ENCODE measurements around the gene FN1.

Gene FN1

DNA sequence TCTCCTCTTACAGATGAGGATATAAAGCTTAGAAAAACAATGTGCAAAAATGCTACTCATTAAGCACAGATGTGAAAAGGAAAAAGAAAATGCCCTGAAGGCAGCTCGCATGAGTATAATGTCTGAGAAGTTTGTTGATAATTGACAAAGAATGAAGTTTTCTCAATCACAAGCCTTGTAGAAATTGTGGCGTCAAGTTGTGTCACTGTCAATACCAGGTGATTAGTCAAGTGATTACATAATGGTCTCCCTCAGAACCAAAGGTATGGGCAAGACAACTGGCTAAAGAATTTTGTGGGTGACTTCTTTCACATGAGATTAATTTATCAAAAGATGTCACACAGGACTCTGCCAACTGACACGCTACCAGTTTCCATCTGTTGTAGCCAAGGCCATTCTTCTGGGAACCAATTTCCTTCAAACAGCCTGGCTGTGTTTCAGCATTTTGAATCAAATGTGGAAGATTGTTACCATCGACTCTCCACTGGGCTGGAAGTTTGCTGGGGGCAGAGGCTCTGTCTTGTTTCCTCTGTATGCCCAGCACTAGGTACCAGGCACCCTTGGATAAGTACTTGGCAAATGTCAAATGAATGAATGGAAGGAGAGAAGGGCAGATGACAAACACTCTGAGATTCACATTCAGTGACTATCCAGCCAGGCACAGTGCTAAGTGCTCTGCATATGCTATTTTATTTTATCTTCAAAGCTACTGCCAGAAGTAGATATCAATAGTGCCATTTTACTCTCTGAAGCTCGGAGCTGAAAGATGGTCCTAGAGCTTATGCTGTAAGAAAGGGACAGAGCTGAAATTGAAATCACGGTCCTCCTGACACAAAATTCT lies 5.9 kb upstream of the FN1 start:
- DNase-seq: no peak

DNA sequence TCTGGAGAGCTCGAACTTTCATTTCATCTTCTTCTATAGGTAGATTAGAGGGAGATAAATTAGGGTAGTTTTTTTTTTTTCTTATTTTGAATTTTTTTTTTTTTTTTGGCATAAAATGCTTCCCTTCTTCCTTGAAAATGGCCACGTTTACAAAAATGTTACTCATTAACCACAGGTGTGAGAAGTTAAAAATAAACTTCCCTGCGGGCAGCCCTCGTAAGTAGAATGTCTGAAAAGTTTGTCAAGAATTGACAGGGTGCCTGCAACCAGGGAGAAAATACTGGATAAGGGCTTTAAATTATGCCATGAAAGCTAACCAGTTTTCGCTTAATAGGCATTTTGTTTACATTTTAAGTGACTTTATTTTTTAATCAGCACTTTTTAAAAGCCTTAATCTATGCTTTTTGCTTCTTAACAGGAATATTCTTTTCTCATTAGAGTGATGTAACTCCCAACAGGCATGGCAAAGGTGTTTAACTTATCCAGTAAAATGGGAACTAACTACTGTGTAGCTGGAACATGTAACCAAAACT lies 4.2 kb upstream of the FN1 start:
- DNase-seq: no peak

DNA sequence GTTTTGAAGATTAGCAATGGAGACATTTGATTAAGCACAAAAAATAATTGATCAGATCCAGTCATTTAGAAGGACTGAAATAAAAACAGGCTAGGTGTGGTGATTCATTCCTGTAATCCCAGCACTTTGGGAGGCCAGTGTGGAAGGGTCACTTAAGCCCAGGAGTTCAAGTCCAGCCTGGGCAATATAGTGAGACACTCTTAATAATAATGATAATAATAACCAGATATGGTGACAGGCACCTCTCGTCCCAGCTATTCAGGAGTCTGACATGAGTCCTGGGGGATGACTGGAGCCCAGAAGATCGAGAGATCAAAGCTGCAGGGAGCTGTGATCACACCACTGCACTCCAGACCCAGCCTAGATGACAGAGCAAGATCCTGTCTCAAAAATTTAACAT lies 3.5 kb upstream of the FN1 start:
- no peak for DNase-seq

DNA sequence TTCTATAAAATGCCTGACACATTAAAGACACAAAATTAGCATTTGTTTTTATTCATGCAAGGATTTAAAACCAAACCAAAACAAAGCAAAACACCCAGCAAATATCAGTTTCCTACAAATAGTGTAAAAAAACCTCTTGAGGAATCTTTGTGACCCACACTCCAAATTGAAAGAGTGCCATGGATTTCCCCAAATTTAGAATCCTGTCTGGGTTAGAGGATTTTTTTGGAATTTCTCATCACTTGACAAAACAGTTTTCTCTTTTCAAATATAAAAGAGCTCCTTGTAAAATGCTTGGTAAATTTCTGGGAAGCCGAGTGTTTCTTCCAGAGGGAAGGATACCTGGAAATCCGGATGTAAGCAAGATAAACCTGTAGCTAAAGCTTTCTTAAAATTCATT lies 1.7 kb upstream of the FN1 start:
- DNase-seq: no peak

DNA sequence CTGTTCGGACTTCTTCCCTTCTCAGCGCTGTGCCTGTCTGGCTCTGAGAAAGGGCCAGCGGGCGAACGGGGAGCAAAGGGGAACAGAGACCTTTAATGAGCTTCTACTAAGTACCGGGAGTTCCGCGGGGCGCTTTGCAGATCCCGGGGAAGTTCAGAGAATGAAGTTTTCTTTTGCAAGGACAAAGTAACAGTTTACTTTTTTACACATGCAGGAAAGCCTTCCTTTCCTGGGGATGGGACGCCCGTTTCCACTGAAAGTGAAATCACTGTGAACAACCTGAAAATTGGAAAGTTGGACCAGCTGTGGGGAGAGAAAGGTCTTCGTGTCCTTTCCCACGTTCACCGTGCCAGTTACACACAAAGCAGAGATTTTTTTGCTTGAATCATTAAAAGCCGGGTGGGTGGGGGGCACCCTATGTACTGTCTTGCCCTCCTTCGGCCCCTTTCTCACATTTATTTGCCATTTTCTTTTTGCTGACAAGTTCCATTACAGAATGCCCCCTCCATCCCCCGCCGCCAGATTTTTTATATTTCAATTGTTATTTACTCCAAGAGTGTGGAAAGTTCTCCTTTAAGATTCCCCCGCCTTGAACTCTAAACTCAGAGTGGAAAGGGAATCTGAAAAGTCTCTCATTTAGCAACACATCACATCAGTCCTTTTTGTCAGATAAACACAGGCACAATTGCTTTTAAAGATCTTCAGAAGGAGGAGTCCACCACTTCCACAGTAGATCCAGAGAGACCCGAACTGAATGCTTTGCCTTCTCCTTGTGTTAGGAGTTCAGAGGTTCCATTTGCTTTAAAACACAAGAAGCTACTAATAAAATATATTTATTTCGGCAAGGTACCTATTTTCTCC lies 1.1 kb upstream of the FN1 start:
- DNase-seq: no peak

DNA sequence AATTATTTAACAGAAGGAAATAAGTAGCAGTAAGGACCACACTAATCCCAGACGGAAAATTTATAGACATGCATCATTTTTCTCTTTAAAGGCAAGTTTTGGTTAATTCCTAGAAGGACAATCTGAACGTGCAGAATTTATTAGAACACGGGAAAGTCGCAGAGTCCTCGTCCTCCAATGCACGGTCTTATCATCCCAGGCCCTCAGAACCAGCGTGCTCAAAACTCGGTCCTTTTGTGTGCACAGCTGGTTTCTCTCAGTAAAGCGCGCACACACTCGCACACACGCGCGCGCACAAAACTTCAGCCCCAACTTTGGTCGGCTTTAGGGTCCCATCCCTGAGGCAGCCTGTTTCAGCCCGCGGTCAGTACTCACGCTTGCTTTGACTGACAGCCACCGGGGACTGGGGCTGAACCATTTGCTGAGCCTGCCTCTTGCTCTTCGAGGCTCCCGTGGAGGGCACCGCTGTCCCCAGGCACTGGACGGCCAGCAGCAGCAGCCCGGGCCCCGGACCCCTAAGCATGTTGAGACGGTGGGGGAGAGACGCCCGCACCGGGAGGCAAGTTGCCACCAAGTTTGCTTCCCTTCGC lies 493 bp downstream of the FN1 start:
- no peak for DNase-seq

DNA sequence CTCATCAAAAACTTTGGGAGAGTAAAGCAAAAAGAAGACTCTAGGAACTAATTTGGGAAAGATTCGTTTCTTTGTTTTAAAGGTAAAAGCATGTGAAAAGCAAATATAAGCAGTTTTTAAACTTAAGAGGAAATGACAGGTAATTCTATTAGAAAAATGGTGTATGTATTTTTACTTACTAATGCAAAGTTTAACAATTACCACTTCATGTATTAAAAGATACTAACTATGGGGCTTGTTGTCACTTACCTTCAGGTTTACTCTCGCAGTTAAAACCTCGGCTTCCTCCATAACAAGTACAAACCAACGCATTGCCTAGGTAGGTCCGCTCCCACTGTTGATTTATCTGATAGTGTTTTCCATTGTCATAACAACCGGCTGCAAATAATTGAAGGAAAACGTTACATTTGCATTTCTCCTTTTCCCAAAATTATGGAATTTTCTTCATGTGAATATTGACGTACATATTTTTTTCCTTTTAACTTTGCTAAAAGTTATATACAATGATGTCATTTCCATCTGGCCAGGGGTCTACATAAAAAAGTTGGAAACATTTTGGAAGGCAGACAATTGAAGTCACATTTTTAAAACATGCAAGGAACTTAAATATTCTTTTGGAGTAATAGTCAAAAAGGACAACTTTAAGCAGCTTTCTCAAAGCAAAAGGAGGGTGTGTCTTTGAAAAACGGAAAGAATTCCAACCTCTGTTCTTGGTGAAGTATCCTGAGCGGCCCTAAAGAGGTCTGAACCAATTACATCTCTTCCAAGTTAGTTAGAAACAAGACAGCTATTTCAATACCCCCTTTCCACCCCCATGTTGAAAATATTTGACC lies 1.2 kb downstream of the FN1 start:
- no peak for DNase-seq

DNA sequence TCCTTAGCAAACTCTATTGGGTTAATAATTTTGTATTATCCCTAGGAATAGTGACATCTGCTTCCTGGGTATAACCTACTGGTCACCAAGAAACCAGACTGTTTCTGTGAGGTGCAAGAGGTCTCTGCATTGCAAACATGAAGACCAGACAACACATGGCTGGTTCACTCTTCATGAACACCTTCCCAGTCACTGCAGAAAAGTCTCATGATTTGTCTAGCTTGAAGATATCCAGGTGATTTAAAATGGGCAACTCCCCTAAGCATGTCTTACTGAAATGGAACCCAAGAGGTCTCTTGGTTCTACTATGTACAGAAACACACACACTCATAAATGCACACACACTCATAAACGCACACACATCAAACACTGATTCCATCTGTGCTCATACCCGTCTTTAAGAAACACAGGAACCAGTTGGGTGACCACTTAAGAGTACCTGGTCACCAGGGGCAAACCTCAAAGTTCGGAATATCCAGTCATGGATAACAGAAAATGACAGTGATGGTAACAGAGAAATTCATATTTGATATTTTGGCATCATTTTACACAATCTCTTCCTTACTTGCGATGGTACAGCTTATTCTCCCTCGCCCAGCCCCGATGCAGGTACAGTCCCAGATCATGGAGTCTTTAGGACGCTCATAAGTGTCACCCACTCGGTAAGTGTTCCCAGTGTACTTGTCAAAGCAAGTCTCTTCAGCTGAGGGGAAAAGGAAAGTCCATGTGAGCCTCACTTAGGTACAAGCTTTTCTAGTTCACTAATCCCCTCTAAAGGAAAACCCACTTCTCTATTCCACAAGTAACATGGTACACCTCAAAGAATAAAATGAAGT lies 2.9 kb downstream of the FN1 start:
- DNase-seq: no peak

DNA sequence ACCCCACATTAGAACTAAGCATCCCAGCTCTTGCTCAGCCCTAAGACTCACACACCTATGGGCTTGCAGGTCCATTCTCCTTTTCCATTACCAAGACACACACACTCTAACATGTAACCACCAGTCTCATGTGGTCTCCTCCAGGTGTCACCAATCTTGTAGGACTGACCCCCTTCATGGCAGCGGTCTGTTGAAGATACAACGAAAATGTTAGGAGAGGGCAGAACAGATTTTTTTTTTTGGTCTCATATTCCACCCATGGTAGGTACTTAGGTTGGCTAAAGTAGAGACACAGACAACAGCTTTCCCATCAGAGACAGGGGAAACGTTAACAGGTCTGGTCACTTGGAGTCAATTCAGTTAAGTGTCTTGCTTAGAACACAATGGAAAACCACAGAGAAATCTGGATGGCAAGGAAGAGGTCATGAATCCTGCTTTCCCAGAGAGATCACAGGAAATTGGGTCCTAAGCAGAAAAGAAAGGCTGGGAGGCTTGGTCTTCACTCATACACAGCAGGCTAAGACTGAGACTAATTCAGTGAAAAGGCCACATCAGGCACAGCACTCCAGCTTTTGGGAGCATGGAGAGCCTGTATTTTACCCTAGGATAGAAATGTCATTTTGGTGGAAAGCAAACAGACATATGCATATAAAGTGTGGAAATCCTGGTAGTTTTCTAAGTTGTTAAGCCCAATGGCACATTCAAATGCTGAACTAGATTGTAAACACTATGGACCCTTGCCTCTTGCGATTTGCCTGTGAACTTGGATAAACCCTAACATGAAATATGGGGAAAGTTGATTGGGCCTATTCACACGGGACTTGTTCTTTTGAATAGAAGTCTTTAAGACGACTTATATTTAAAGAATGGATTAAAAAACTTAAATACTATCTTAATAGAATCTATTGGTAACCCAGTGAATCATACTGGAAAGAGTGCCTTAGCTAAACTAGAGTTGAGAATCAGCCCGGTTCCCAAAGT lies 3.8 kb downstream of the FN1 start:
- no peak for DNase-seq

DNA sequence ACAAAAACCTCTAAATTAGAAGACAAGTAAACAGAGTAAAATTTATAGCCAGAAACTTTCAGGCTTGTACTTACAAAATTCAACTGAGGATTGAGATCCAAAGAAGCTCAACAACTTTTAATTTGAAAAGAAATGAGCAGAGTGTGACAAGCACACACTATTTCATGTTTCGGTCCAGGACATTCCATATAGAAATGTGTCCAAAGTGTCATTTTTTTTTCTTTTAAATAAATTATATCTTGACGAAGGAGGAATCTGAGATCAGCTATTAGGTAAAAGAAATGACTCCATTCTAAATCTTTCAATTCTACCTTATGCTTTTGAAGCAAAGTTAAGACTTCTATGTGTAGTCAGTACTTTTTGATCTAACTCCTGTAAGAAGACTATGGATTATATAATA lies 4.6 kb downstream of the FN1 start:
- no peak for DNase-seq

DNA sequence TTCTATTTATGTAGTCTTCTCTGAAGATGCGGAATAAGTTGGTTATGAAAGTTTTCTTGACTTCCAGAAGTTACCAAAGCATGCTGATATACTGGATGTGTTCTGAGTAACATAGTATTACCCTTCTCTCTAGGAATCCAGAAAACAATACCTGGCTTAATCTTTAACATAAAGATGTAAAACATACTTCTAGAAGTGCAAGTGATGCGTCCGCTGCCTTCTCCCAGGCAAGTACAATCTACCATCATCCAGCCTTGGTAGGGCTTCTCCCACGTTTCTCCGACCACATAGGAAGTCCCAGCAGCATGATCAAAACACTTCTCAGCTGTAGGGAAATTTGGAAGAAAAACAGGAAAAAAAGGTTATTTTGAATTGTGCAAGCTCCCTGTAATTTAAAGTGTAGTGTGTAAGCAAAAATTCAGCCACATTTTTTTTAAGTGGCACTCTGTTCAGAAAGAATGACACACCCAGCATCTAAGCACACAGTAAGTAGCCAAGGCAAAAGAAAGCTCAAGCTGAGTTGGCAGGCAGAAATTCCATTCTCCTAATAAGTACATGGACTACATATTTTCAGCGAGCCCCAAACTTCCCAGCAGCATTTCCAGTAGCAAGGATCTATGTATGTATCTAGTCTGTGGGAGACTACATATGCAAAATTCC lies 5.2 kb downstream of the FN1 start:
- DNase-seq: no peak

DNA sequence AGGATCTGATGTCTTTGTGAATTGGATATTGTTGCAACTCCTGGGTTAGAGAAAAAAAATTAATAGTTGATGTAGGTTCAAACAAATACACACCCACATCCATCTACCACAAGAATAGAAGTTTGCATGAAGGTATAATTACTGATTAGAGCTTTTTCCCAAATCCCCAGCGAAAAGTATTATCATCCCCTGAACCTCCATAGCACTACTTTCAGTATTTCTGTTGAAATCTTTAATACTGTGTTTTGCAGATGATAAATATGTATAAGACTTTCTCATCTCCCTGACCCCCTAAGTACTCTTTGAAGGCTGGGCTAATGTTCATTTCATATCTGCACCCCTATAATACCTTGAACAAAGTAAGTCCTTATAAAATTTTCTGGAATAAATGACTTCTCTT lies 6.4 kb downstream of the FN1 start:
- no peak for DNase-seq

DNA sequence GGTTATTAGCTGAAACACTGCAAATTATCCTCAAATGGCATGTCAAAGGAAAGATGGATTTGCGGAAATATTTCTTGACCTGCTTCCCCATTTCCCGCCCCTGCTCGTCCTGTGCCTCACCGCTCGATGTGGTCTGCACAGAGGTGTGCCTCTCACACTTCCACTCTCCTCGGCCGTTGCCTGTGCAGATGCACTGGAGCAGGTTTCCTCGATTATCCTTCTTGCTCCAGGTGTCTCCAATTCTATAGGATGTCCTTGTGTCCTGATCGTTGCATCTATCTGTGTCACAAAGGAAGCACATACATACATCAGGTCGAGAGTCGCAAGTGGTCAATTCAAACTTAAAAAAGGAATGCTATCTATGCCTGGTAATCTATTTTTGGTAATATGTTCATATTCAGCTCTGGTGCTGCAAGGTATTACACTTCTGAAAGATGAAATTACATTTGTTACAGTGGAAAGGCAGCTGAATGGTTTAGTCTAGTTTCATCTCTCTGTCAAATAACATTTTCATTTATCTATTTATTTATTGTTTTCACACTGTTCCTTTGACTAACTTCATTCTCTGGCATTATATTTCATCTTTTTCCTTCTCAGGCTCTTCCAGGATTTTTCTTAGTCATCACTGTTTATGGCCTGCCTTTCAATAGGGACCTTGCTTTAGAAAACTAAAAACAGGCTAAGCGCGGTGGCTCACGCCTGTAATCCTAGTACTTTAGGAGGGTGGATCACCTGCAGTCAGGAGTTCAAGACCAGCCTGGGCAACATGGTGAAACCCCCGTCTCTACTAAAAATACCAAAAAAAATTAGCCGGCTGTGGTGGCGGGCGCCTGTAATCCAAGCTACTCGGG lies 7.6 kb downstream of the FN1 start:
- DNase-seq: no peak

DNA sequence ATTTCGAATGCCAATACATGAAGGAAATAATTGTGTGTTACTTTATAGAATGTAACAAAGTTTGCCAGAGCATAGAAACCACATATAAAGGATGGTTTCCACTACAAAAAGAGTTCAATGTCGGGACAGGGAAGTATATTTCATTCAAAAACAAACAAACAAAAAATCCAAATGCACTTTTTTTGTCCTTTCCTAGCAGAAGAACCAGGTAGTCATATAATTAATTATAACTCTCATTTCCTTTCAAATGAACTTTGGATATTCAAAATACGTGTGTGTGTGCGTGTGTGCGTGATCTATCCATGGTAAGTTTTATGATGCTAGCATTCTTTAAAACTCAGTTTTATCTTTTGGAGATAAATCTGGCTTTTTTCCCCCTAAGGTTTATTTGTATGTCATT lies 8.3 kb downstream of the FN1 start:
- no peak for DNase-seq

DNA sequence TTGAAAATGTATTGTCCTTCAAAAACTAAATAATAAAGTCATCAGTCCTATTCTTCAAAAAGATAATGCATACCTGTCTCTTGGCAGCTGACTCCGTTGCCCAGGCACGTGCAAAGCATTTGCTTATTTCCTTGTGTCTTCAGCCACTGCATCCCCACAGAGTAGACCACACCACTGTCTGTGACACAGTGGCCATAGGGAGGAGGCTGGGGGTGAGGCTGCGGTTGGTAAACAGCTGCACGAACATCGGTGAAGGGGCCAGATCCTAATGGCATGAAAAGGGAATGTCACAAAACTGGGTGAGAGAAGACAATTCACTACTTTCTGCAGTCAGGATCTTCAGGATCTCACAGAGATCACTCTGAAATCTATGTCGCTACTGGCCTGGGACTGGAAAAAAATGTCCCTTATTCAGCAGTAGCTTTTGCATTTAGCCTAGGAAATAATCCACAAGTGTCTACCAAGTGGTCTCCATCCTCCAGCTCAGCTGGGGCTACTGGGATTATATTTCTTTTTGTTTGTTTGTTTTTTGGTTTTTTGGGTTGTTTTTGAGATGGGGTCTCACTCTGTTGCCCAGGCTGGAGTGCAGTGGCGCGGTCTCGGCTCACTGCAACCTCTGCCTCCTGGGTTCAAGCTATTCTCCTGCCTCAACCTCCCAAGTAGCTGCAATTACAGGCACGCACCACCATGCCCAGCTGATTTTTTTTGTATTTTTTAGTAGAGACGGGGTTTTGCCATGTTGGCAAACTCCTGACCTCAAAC lies 10.7 kb downstream of the FN1 start:
- no peak for DNase-seq

DNA sequence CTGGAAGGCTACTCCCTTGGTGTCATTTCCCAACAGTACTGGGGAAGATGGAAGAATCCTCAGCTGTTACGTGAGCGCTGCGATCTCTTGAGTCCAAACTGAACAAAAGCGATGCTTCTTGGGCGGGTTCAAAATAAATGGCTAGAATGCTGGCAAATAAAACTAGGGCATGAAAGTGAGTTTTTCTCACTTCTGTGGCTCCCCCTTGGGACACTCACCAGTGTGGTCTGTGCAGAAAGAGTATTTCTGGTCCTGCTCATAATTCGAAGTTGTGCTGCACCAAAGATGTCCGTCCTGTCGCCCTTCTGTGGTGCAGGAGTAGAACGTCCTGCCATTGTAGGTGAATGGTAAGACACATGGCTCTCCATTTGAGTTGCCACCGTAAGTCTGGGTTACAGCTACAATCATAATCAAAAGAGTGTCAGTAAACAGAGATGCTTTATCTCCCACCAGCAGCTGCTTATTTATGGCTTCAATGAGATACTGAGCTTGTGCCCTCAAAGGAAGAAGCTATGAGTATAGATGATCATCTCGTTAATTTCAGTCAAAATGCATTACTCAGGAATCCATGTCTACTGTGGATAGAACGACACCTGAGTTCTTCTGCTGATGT lies 11.8 kb downstream of the FN1 start:
- DNase-seq: no peak

DNA sequence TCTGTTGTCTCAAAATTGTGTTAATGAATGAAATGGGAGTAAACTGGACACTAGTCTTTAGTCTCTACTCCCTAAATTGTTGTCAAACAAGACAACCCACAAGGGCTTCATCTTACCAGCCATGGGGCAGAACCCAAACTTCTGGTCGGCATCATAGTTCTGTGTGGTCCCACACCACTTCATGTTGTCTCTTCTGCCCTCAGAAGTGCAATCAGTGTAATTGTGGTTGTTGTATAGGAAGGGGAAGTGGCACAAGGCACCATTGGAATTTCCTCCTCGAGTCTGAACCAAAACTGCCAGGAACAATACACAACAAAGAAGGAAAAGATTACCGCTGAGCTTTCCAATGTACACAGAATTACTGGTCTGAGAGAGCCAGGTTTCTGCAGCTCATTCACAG lies 12.6 kb downstream of the FN1 start:
- DNase-seq: no peak

DNA sequence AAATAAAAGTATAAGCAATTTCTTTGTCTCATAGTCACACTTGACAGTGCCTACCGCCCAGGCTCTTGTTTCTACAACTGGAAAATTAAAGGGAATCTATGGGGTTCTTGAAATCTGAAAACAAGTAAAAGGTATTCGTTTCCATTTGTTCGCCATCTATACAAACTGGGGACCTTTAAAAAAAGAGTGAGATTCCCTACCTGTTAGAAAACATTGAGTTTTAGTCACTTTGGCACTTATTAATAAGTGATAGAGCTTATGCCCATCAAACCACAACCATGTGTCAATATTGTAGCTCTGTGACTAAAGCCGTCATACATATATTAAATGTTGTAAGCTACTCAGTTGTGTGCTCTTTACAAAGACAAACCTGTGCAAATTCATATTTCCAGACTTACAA lies 13.2 kb downstream of the FN1 start:
- no peak for DNase-seq

Measured in activated effector memory CD4-positive, alpha-beta T cell treated with Interleukin-2 at 50 U/mL for 16 hours (primary cell).